HG03064 (cell line): ENCODE data around the gene CDC40.
"Not testable (repeated sequence)": the region's sequence is repeated elsewhere in the genome, so short reads cannot be mapped to it uniquely, and the experiment has no call there.

Source experiments
- ATAC-seq: cut with Tn5 transposase; IDR thresholded peaks from one replicate; pipeline ENCODE4 v1.9.1; 2021; ENCODE audit warnings: low read depth; ENCODE audit not compliant: unreplicated experiment

CDC40 gene

DNA sequence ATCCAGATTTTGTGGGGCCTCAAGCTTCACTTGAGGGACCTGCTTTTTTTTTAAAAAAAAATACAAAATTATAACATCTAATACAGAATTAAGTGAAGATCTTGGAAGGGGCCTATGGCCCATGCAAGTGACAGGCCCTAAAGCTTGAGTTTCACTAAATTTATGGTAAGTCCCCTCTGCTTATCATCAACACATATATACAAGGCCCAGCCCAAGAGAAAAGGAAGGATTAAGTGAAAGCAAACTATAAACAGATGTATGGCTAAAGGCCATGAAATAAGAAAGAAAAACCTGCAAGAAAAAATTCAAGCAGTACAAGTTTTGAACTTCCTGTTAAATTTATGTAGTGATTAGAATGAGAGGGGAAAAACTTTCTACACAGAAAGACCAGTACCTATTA is 86.8 kb downstream of the CDC40 start:
- no peak for ATAC-seq

- ATAC-seq, result no peak
Measured at GRCh38 chr6:110269623-110270022, 89.4 kb downstream of the CDC40 start.

DNA sequence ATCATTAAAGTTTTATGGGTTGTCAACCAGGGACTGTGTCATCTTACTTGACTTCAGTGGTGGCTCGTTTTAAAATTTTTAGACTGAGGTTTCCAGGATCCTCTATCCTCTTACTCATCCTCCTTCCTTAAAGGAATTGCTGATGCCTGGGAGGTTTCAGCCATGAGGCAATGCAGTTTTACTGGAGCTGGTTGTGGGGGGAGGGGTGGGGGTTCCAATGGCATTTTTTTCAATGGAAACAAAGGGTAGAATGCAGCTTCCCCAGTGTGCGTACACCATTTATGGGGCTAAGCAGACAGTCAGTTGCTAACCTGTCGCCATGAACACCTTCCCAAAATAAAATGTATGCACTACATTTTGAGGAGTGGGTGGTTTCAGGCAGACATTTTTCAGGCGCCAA is 89.9 kb downstream of the CDC40 start:
- no peak for ATAC-seq

DNA sequence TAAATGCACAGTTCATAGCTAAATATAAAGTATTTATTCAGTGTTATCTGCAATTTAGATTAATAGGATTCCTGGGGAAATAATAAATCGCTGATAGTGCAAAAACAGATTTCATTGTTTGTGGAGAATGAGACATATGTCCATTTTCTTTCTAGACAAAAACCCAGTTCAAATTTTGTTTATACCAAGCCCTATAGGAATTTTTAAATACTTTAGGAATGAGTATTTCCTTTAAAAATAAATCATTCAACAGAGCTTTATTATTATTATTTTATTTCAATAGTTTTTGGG is 91.5 kb downstream of the CDC40 start:
- ATAC-seq, result no peak

DNA sequence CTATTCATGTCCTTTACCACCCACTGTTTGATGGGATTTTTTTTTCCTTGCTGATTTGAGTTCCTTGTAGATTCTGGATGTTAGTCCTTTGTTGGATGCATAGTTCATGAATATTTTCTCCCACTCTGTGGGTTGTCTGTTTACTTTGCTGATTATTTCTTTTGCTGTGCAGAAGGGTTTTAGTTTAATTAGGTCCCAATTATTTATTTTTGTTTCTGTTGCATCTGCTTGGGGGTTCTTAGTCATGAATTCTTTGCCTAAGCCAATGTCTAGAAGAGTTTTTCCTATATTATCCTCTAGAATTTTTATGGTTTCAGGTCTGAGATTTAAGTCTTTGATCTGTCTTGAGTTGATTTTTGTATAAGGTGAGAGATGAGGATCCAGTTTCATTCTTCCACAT is 92.6 kb downstream of the CDC40 start:
- not testable (repeated sequence) for ATAC-seq

GRCh38 chr6:110277100-110277665 is 97.0 kb downstream of the CDC40 start:
- no peak for ATAC-seq
